ENCODE results near the gene NECAP2.

DNA sequence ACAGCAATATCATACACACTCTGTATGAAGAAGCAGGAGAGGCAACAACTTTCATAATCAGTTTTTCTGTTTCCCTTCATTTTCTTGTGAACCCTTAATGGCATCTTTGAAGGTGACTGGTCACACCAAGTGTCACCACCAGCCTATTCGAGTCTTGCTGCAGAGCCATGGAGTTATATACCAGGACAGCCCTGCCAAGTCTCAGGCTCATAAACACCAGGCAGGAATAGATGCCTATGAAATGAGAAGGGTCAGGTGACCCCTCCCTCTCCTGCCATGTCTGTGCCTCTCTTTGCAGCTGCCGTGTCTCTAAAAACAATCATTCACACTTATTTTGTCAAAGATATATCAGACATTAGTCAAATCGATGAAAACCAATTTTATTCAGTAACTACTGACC lies 28.0 kb downstream of the NECAP2 start:
- TF ChIP-seq, protein P1, sequence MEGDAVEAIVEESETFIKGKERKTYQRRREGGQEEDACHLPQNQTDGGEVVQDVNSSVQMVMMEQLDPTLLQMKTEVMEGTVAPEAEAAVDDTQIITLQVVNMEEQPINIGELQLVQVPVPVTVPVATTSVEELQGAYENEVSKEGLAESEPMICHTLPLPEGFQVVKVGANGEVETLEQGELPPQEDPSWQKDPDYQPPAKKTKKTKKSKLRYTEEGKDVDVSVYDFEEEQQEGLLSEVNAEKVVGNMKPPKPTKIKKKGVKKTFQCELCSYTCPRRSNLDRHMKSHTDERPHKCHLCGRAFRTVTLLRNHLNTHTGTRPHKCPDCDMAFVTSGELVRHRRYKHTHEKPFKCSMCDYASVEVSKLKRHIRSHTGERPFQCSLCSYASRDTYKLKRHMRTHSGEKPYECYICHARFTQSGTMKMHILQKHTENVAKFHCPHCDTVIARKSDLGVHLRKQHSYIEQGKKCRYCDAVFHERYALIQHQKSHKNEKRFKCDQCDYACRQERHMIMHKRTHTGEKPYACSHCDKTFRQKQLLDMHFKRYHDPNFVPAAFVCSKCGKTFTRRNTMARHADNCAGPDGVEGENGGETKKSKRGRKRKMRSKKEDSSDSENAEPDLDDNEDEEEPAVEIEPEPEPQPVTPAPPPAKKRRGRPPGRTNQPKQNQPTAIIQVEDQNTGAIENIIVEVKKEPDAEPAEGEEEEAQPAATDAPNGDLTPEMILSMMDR (IDR thresholded peaks at IDR 0.05; ENCODE audit: low read length): no peak
- TF ChIP-seq EZH2phosphoT487 (IDR thresholded peaks at IDR 0.05; ENCODE audit: low read length): no peak
- TF ChIP-seq EZH2 (optimal IDR thresholded peaks at IDR 0.05; ENCODE audit: low read depth, low read length): no peak
